ENCODE measurements around the gene FSTL1. TPM values are rescaled to one million over a fixed set of nuclear protein-coding genes. Genes with fewer than 3 reads are reported as not detected.
A peak's percentile ranks its signal among the peaks of the same experiment; 100 is the strongest.

Gene FSTL1
- total RNA-seq, 1 donor from 2014 or later, result 790 TPM

GRCh38 chr3:120420360-120420759, 30.4 kb downstream of the FSTL1 start:
- Histone ChIP-seq H3K4me1 (peaks cover 63 to 82% of the 10 kb centered on the region in 2 donors), H3K27ac (peak overlapping the region; percentile 77 to 80)

GRCh38 chr3:120419797-120420196, 31.0 kb downstream of the FSTL1 start:
- no peak for TF ChIP-seq CTCF (IDR thresholded peaks at IDR 0.05)
- Histone ChIP-seq H3K27ac (peak overlapping the region; percentile 77 to 80), H3K9me3 (no peaks in the 10 kb centered on the region), H3K4me1 (peaks cover 59 to 76% of the 10 kb centered on the region in 2 donors), H3K36me3 (peaks cover 9 to 12% of the 10 kb centered on the region in 2 donors), H3K27me3 (no peaks in the 10 kb centered on the region), H3K4me3 (no peak overlapping the region)
- intact Hi-C loops (cut with DNase I), result loop anchor here (2.0 to 10.0 kb wide), 7 partner anchors 19 to 745 kb away; partner anchors contain the start of genes CFAP91, COX17, GSK3B and GTF2E1
- DNase-seq (ENCODE audit: low spot score in 2 of 2), result peak in 1 of 2 donors; percentile 63

More at GRCh38 chr3:120420360-120420759, 30.4 kb downstream of the FSTL1 start:
- TF ChIP-seq CTCF (IDR thresholded peaks at IDR 0.05), result no peak
- intact Hi-C loops (cut with DNase I), result loop anchor here (2.0 to 10.0 kb wide), 3 partner anchors 86 to 746 kb away; partner anchors contain the start of genes COX17, GTF2E1 and RABL3
- peaks cover 5 to 6% of the 10 kb centered on the region in 2 donors for H3K36me3 ChIP-seq
- DNase-seq (ENCODE audit: low spot score in 2 of 2), result peak in 1 of 2 donors; percentile 25
- no peak overlapping the region for H3K4me3 ChIP-seq
- H3K27me3 ChIP-seq, result no peaks in the 10 kb centered on the region
- no peaks in the 10 kb centered on the region for H3K9me3 ChIP-seq

GRCh38 chr3:120418866-120419490, 31.8 kb downstream of the FSTL1 start:
- DNase-seq (ENCODE audit: low spot score in 2 of 2), result peak in 1 of 2 donors; percentile 58
- Histone ChIP-seq H3K4me1 (peaks cover 51 to 68% of the 10 kb centered on the region in 2 donors), H3K36me3 (peaks cover 9 to 12% of the 10 kb centered on the region in 2 donors), H3K27me3 (no peaks in the 10 kb centered on the region), H3K27ac (peak overlapping the region; percentile 77 to 80), H3K4me3 (no peak overlapping the region), H3K9me3 (no peaks in the 10 kb centered on the region)
- peak in 1 of 3 experiments; percentile 43 for TF ChIP-seq CTCF (IDR thresholded peaks at IDR 0.05)
- intact Hi-C loops (cut with DNase I), result loop anchor here (2.0 to 5.0 kb wide), 4 partner anchors 20 to 717 kb away; partner anchors contain the start of genes CFAP91, GSK3B and LRRC58

GRCh38 chr3:120418446-120418845, 32.3 kb downstream of the FSTL1 start:
- Histone ChIP-seq H3K27ac (peak overlapping the region; percentile 77 to 80), H3K27me3 (no peaks in the 10 kb centered on the region), H3K4me1 (peaks cover 50 to 62% of the 10 kb centered on the region in 2 donors), H3K4me3 (peak overlapping the region in 1 of 2 donors; percentile 10), H3K36me3 (peaks cover 9 to 13% of the 10 kb centered on the region in 2 donors), H3K9me3 (no peaks in the 10 kb centered on the region)
- intact Hi-C loops (cut with DNase I), result loop anchor here (2.0 to 5.0 kb wide), 4 partner anchors 20 to 716 kb away; partner anchors contain the start of genes CFAP91, GSK3B and LRRC58
- DNase-seq (ENCODE audit: low spot score in 2 of 2), result peak in 1 of 2 donors; percentile 48
- TF ChIP-seq CTCF (IDR thresholded peaks at IDR 0.05), result no peak

- DNase-seq (ENCODE audit: low spot score in 2 of 2), result peak; percentile 84 to 97
- peaks cover 17% of the 10 kb centered on the region in 2 donors for H3K36me3 ChIP-seq
- TF ChIP-seq CTCF (IDR thresholded peaks at IDR 0.05), result peak; percentile 69 to 88 (median 78)
- H3K27me3 ChIP-seq, result no peaks in the 10 kb centered on the region
- H3K4me3 ChIP-seq, result peak overlapping the region; percentile 38 to 53
- intact Hi-C loops (cut with DNase I), result loop anchor here (1.0 to 5.0 kb wide), 4 partner anchors 142 to 715 kb away; partner anchors contain the start of genes CFAP91 and GSK3B
- H3K27ac ChIP-seq, result peak overlapping the region; percentile 56 to 80
- peaks cover 42 to 52% of the 10 kb centered on the region in 2 donors for H3K4me1 ChIP-seq
- no peaks in the 10 kb centered on the region for H3K9me3 ChIP-seq
Measured at GRCh38 chr3:120417272-120417911, 33.4 kb downstream of the FSTL1 start.
